ENCODE measurements around the gene PCDHGA4. TPM values are rescaled to one million over a fixed set of nuclear protein-coding genes. Genes with fewer than 3 reads are reported as not detected.
"Not testable (repeated sequence)": the region's sequence is repeated elsewhere in the genome, so short reads cannot be mapped to it uniquely, and the experiment has no call there.

Gene PCDHGA4
- total and polyA plus RNA-seq, 4 donors: 7.5 to 9.9 (median 8.8) TPM

DNA sequence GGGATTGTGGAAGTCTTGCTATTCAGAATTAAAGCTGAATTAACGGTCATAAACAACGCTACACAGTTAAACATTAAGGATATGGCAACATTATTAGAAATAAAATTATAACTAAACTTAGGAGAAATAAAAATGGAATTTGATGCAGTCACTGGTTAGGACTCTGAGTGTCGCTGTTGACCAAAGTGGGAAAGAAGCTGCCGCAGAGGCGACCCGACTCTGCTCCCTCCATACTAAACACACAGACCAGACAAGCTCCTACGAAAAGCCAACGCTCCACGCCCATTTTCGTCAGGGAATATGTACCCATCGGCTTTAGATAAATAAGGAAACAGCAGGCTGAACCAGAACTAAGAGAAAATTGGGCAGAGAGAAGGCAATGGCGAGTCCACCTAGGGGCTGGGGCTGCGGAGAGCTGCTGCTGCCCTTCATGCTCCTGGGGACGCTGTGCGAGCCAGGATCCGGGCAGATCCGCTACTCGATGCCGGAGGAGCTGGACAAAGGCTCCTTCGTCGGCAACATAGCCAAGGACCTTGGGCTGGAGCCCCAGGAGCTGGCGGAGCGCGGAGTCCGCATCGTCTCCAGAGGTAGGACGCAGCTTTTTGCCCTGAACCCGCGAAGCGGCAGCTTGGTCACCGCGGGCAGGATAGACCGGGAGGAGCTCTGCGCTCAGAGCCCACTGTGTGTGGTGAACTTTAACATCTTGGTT is 9.3 kb downstream of the PCDHGA4 start, which contains the start of gene PCDHGA5:
PCDHGA5 (plus strand) TSS at position 211 of the 709 bp plus-strand sequence; CDS start at position 380, 169 bp downstream.
- peaks cover 5% of the 10 kb centered on the region for H3K4me1 ChIP-seq (ENCODE audit: control insufficient read depth, insufficient read depth, low read length)
- H3K4me3 ChIP-seq (ENCODE audit: low read depth, low read length): no peak within 1 kb of the TSS
- no peaks in the 10 kb centered on the region for H3K27me3 ChIP-seq (ENCODE audit: control insufficient read depth, insufficient read depth, low read length)
- WGBS (ENCODE audit: insufficient coverage): 10% methylated on average over 28 of the region's 34 CpGs
- H3K9me3 ChIP-seq (ENCODE audit: control insufficient read depth, insufficient read depth, low read length): peaks cover 45% of the 10 kb centered on the region
- DNase-seq (ENCODE audit: low read depth in 4 of 6, low spot score in 6 of 6): peak in 2 of 6 donors; percentile 29 to 37
- no peak within 1 kb of the TSS for H3K27ac ChIP-seq (ENCODE audit: low read depth, low read length)
- peaks cover 3% of the 10 kb centered on the region for H3K36me3 ChIP-seq (ENCODE audit: control insufficient read depth, insufficient read depth, low read length)

- 26% methylated on average over 35 of the region's 46 CpGs for WGBS (ENCODE audit: insufficient coverage)
- Histone ChIP-seq H3K4me1 (ENCODE audit: control insufficient read depth, insufficient read depth, low read length) (peaks cover 5% of the 10 kb centered on the region), H3K27me3 (ENCODE audit: control insufficient read depth, insufficient read depth, low read length) (no peaks in the 10 kb centered on the region), H3K27ac (ENCODE audit: low read depth, low read length) (no peak overlapping the region), H3K36me3 (ENCODE audit: control insufficient read depth, insufficient read depth, low read length) (peaks cover 3% of the 10 kb centered on the region), H3K9me3 (ENCODE audit: control insufficient read depth, insufficient read depth, low read length) (peaks cover 37% of the 10 kb centered on the region), H3K4me3 (ENCODE audit: low read depth, low read length) (no peak overlapping the region)
- DNase-seq (ENCODE audit: low read depth in 4 of 6, low spot score in 6 of 6): no peak
Measured at GRCh38 chr5:141366016-141366896, 11.4 kb downstream of the PCDHGA4 start.

- Histone ChIP-seq H3K4me1 (ENCODE audit: control insufficient read depth, insufficient read depth, low read length) (peaks cover 12% of the 10 kb centered on the region), H3K27me3 (ENCODE audit: control insufficient read depth, insufficient read depth, low read length) (no peaks in the 10 kb centered on the region), H3K36me3 (ENCODE audit: control insufficient read depth, insufficient read depth, low read length) (peaks cover 10% of the 10 kb centered on the region), H3K27ac (ENCODE audit: low read depth, low read length) (no peak within 1 kb of the TSS), H3K9me3 (ENCODE audit: control insufficient read depth, insufficient read depth, low read length) (peaks cover 48% of the 10 kb centered on the region), H3K4me3 (ENCODE audit: low read depth, low read length) (no peak within 1 kb of the TSS)
- WGBS (ENCODE audit: insufficient coverage): 18% methylated on average over 30 of the region's 32 CpGs
- DNase-seq (ENCODE audit: low read depth in 4 of 6, low spot score in 6 of 6): peak in 2 of 6 donors; percentile 22 to 29
Measured at GRCh38 chr5:141369994-141370848, 15.4 kb downstream of the PCDHGA4 start, which contains the start of gene PCDHGB3. TSS of gene PCDHGB3 (plus strand) at chr5:141370242. CDS start at chr5:141370395, 153 bp downstream.

DNA sequence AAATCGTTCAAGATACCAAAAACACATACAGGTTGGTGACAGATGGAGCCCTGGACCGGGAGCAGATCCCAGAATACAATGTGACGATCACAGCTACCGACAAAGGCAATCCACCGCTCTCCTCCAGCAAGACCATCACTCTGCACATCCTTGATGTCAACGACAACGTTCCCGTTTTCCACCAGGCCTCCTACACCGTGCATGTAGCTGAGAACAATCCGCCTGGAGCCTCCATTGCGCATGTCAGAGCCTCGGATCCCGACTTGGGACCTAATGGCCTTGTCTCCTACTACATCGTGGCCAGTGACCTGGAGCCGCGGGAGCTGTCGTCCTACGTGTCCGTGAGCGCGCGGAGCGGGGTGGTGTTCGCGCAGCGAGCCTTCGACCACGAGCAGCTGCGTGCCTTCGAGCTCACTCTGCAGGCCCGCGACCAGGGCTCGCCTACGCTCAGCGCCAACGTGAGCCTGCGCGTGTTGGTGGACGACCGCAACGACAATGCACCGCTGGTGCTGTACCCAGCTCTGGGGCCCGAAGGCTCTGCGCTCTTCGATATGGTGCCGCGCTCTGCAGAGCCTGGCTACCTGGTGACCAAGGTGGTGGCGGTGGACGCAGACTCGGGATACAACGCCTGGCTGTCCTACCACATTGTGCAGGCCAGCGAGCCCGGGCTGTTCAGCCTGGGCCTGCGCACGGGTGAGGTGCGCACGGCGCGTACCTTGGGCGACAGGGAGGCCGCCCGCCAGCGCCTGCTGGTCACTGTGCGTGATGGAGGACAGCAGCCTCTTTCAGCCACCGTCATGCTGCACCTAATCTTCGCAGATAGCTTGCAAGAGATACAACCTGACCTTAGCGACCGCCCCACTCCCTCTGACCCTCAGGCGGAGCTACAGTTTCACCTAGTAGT is 17.0 kb downstream of the PCDHGA4 start:
- Histone ChIP-seq H3K9me3 (ENCODE audit: control insufficient read depth, insufficient read depth, low read length) (peaks cover 51% of the 10 kb centered on the region), H3K4me1 (ENCODE audit: control insufficient read depth, insufficient read depth, low read length) (peaks cover 12% of the 10 kb centered on the region), H3K27ac (ENCODE audit: low read depth, low read length) (no peak overlapping the region), H3K27me3 (ENCODE audit: control insufficient read depth, insufficient read depth, low read length) (no peaks in the 10 kb centered on the region), H3K4me3 (ENCODE audit: low read depth, low read length) (no peak overlapping the region), H3K36me3 (ENCODE audit: control insufficient read depth, insufficient read depth, low read length) (peaks cover 19% of the 10 kb centered on the region)
- 22% methylated on average over 69 of the region's 69 CpGs for WGBS (ENCODE audit: insufficient coverage)
- DNase-seq (ENCODE audit: low read depth in 4 of 6, low spot score in 6 of 6): no peak

- peak in 2 of 6 donors; percentile 51 to 70 for DNase-seq (ENCODE audit: low read depth in 4 of 6, low spot score in 6 of 6)
Measured at GRCh38 chr5:141373673-141374317, 19.0 kb downstream of the PCDHGA4 start, which contains the start of gene PCDHGA6. TSS of gene PCDHGA6 (plus strand) at chr5:141373891. CDS start at chr5:141374084, 193 bp downstream.

DNA sequence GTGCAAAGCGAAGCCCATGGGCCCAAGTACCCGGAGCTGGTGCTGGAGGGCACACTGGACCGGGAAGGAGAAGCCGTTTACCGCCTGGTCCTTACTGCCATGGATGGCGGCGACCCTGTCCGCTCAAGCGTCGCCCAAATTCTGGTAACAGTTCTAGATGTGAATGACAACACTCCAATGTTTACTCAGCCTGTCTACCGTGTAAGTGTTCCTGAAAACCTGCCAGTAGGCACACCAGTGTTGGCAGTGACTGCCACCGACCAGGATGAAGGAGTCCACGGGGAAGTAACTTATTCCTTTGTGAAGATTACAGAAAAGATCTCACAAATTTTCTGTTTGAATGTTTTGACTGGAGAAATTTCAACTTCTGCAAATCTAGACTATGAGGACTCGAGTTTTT is 19.8 kb downstream of the PCDHGA4 start:
- 56% methylated on average over 14 of the region's 14 CpGs for WGBS (ENCODE audit: insufficient coverage)
- H3K4me3 ChIP-seq (ENCODE audit: low read depth, low read length): no peak overlapping the region
- H3K4me1 ChIP-seq (ENCODE audit: control insufficient read depth, insufficient read depth, low read length): peaks cover 12% of the 10 kb centered on the region
- H3K36me3 ChIP-seq (ENCODE audit: control insufficient read depth, insufficient read depth, low read length): peaks cover 19% of the 10 kb centered on the region
- no peaks in the 10 kb centered on the region for H3K27me3 ChIP-seq (ENCODE audit: control insufficient read depth, insufficient read depth, low read length)
- no peak for DNase-seq (ENCODE audit: low read depth in 4 of 6, low spot score in 6 of 6)
- H3K27ac ChIP-seq (ENCODE audit: low read depth, low read length): no peak overlapping the region
- H3K9me3 ChIP-seq (ENCODE audit: control insufficient read depth, insufficient read depth, low read length): peaks cover 59% of the 10 kb centered on the region

More at GRCh38 chr5:141373673-141374317, 19.0 kb downstream of the PCDHGA4 start, which contains the start of gene PCDHGA6:
- Histone ChIP-seq H3K9me3 (ENCODE audit: control insufficient read depth, insufficient read depth, low read length) (peaks cover 53% of the 10 kb centered on the region), H3K4me3 (ENCODE audit: low read depth, low read length) (peak within 1 kb of the TSS; percentile 20), H3K27me3 (ENCODE audit: control insufficient read depth, insufficient read depth, low read length) (no peaks in the 10 kb centered on the region), H3K36me3 (ENCODE audit: control insufficient read depth, insufficient read depth, low read length) (peaks cover 19% of the 10 kb centered on the region), H3K27ac (ENCODE audit: low read depth, low read length) (no peak within 1 kb of the TSS), H3K4me1 (ENCODE audit: control insufficient read depth, insufficient read depth, low read length) (peaks cover 12% of the 10 kb centered on the region)
- 10% methylated on average over 27 of the region's 27 CpGs for WGBS (ENCODE audit: insufficient coverage)

- DNase-seq (ENCODE audit: low read depth in 4 of 6, low spot score in 6 of 6); H3K4me3 ChIP-seq (ENCODE audit: low read depth, low read length); H3K27ac ChIP-seq (ENCODE audit: low read depth, low read length); H3K27me3 ChIP-seq (ENCODE audit: control insufficient read depth, insufficient read depth, low read length): not testable (repeated sequence)
- WGBS (ENCODE audit: insufficient coverage): 34% methylated on average over 35 of the region's 48 CpGs
- Histone ChIP-seq H3K36me3 (ENCODE audit: control insufficient read depth, insufficient read depth, low read length) (peaks cover 19% of the 10 kb centered on the region), H3K9me3 (ENCODE audit: control insufficient read depth, insufficient read depth, low read length) (peaks cover 57% of the 10 kb centered on the region), H3K4me1 (ENCODE audit: control insufficient read depth, insufficient read depth, low read length) (peaks cover 12% of the 10 kb centered on the region)
Measured at GRCh38 chr5:141375444-141376155, 20.8 kb downstream of the PCDHGA4 start.

All from spinal cord (tissue), 10 donors.